A549 (cell line): ENCODE data around the gene OLAH.

Source experiments
- CEBPB ChIP-seq, 2 experiments: fragments of >200 bp in 1 of 2; sonication (Bioruptor Twin) in 1 of 2; formaldehyde crosslinking in 1 of 2; IDR thresholded peaks; 2 replicates each; pipeline ENCODE4 v1.6.1; 2012 to 2016
- CTCF ChIP-seq: fragments of >200 bp; sonication (Bioruptor Twin); formaldehyde crosslinking; IDR thresholded peaks from 3 replicates; pipeline ENCODE4 v1.5.1; 2016
- EP300 ChIP-seq, 2 experiments: fragments of >200 bp; sonication (Bioruptor Twin); formaldehyde crosslinking; IDR thresholded peaks; 2 replicates in 1 of 2; 3 replicates in 1 of 2; pipeline ENCODE4 v1.6.1; 2016 to 2017
- FOSL2 ChIP-seq, 2 experiments: fragments of 450-650 bp in 1 of 2; fragments of >200 bp in 1 of 2; sonication (Bioruptor Twin) in 1 of 2; formaldehyde crosslinking; IDR thresholded peaks; 2 replicates each; pipeline versions ENCODE4 v1.5.0 to v1.6.1; 2016 to 2020; ENCODE audit warnings: mild to moderate bottlenecking in 1 of 2, moderate library complexity in 1 of 2
- GATA3 ChIP-seq: IDR thresholded peaks from 2 replicates; pipeline ENCODE4 v1.6.1; 2012; ENCODE audit warnings: borderline replicate concordance
- POLR2A ChIP-seq: IDR thresholded peaks from 2 replicates; pipeline ENCODE4 v1.6.1; 2012; ENCODE audit warnings: mild to moderate bottlenecking, low read length
- RAD21 ChIP-seq, 2 experiments: fragments of >200 bp in 1 of 2; sonication (Bioruptor Twin) in 1 of 2; formaldehyde crosslinking in 1 of 2; IDR thresholded peaks in 1 of 2; conservative IDR thresholded peaks in 1 of 2; 2 replicates in 1 of 2; 3 replicates in 1 of 2; pipeline ENCODE4 v1.6.1; 2012 to 2018; ENCODE audit warnings: inconsistent platforms in 1 of 2
- TP53 ChIP-seq: fragments of 250-450 bp; sonication (Bioruptor Pico); IDR thresholded peaks from 2 replicates; pipeline ENCODE4 v1.5.0; 2021; ENCODE audit warnings: mild to moderate bottlenecking, moderate library complexity
- USF2 ChIP-seq: fragments of 450-650 bp; IDR thresholded peaks from 2 replicates; pipeline ENCODE4 v1.6.1; 2014; ENCODE audit warnings: antibody characterized with exemption
- ZFP36 ChIP-seq: fragments of 450-650 bp; IDR thresholded peaks from 2 replicates; pipeline ENCODE4 v1.6.1; 2014; ENCODE audit warnings: borderline replicate concordance; ENCODE audit not compliant: partially characterized antibody
- TF ChIP-seq, protein P1 (sequence below): fragments of 200-600 bp; sonication (generic); IDR thresholded peaks from 2 replicates; pipeline ENCODE4 v1.6.1; 2016; ENCODE audit warnings: antibody characterized with exemption, mild to moderate bottlenecking, moderate library complexity

GRCh38 chr10:15113766-15114165, 70.0 kb downstream of the OLAH start:
- no peak for TF ChIP-seq ZFP36
- no peak for TF ChIP-seq CTCF
- TF ChIP-seq FOSL2 (IDR thresholded peaks at IDR 0.05), result no peak
- no peak for TF ChIP-seq FOSL2 (CRISPR knock-in tag; IDR thresholded peaks at IDR 0.05)
- TF ChIP-seq USF2, result no peak
- no peak for TF ChIP-seq RAD21 (conservative IDR thresholded peaks at IDR 0.05 in 1 of 2, IDR thresholded peaks at IDR 0.05 in 1 of 2)
- no peak for TF ChIP-seq POLR2A
- no peak for TF ChIP-seq EP300 (IDR thresholded peaks at IDR 0.05)
- no peak for TF ChIP-seq CEBPB (IDR thresholded peaks at IDR 0.05)
- TF ChIP-seq GATA3, result no peak
- TF ChIP-seq, protein P1, sequence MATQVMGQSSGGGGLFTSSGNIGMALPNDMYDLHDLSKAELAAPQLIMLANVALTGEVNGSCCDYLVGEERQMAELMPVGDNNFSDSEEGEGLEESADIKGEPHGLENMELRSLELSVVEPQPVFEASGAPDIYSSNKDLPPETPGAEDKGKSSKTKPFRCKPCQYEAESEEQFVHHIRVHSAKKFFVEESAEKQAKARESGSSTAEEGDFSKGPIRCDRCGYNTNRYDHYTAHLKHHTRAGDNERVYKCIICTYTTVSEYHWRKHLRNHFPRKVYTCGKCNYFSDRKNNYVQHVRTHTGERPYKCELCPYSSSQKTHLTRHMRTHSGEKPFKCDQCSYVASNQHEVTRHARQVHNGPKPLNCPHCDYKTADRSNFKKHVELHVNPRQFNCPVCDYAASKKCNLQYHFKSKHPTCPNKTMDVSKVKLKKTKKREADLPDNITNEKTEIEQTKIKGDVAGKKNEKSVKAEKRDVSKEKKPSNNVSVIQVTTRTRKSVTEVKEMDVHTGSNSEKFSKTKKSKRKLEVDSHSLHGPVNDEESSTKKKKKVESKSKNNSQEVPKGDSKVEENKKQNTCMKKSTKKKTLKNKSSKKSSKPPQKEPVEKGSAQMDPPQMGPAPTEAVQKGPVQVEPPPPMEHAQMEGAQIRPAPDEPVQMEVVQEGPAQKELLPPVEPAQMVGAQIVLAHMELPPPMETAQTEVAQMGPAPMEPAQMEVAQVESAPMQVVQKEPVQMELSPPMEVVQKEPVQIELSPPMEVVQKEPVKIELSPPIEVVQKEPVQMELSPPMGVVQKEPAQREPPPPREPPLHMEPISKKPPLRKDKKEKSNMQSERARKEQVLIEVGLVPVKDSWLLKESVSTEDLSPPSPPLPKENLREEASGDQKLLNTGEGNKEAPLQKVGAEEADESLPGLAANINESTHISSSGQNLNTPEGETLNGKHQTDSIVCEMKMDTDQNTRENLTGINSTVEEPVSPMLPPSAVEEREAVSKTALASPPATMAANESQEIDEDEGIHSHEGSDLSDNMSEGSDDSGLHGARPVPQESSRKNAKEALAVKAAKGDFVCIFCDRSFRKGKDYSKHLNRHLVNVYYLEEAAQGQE, result no peak
- TF ChIP-seq TP53 (CRISPR knock-in tag), result no peak
